Measurements from ENCODE around the gene TBL1X. TPM values are rescaled to one million over a fixed set of nuclear protein-coding genes. Genes with fewer than 3 reads are reported as not detected.
A peak's percentile ranks its signal among the peaks of the same experiment; 100 is the strongest.
"Not testable (repeated sequence)": the region's sequence is repeated elsewhere in the genome, so short reads cannot be mapped to it uniquely, and the experiment has no call there.

The TBL1X gene
- total RNA-seq, 4 donors from 2014 or later, result 32.9 to 42.9 (median 33.4) TPM

DNA sequence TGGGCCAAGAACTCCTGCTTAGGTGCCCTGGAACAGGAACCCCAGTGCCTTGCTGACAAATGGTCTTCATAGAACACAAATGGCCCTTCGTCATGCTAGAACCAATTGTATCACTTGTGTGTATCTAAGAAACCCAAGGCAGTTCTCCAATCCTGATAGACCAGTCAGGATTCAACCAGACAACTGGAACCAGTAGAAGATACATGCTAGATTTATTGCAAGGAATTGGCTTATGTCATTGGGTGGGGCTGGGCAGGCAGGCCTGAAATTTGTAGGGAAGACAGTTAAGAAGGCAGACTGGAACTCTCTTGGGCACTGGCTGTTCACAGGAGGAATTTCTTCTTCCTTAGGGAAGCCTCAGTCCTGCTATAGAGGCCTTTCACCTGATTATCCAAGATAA, 17.0 kb upstream of the TBL1X start:
- Histone ChIP-seq H3K4me1 (no peaks in the 10 kb centered on the region), H3K9me3 (no peaks in the 10 kb centered on the region), H3K27ac (peak overlapping the region in 1 of 3 donors; percentile 26), H3K36me3 (no peaks in the 10 kb centered on the region), H3K4me3 (replicated peaks in 1 of 3) (no peak overlapping the region), H3K27me3 (no peaks in the 10 kb centered on the region)
- TF ChIP-seq, protein P1, sequence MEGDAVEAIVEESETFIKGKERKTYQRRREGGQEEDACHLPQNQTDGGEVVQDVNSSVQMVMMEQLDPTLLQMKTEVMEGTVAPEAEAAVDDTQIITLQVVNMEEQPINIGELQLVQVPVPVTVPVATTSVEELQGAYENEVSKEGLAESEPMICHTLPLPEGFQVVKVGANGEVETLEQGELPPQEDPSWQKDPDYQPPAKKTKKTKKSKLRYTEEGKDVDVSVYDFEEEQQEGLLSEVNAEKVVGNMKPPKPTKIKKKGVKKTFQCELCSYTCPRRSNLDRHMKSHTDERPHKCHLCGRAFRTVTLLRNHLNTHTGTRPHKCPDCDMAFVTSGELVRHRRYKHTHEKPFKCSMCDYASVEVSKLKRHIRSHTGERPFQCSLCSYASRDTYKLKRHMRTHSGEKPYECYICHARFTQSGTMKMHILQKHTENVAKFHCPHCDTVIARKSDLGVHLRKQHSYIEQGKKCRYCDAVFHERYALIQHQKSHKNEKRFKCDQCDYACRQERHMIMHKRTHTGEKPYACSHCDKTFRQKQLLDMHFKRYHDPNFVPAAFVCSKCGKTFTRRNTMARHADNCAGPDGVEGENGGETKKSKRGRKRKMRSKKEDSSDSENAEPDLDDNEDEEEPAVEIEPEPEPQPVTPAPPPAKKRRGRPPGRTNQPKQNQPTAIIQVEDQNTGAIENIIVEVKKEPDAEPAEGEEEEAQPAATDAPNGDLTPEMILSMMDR (IDR thresholded peaks at IDR 0.05), result no peak
- TF ChIP-seq POLR2A (IDR thresholded peaks at IDR 0.05), result no peak
- peak in 1 of 2 donors; percentile 13 for DNase-seq
- 29 to 71% methylated on average over 1 of the region's 1 CpG for WGBS, 2 donors
- intact Hi-C loops (cut with DNase I), result no loop called here

DNA sequence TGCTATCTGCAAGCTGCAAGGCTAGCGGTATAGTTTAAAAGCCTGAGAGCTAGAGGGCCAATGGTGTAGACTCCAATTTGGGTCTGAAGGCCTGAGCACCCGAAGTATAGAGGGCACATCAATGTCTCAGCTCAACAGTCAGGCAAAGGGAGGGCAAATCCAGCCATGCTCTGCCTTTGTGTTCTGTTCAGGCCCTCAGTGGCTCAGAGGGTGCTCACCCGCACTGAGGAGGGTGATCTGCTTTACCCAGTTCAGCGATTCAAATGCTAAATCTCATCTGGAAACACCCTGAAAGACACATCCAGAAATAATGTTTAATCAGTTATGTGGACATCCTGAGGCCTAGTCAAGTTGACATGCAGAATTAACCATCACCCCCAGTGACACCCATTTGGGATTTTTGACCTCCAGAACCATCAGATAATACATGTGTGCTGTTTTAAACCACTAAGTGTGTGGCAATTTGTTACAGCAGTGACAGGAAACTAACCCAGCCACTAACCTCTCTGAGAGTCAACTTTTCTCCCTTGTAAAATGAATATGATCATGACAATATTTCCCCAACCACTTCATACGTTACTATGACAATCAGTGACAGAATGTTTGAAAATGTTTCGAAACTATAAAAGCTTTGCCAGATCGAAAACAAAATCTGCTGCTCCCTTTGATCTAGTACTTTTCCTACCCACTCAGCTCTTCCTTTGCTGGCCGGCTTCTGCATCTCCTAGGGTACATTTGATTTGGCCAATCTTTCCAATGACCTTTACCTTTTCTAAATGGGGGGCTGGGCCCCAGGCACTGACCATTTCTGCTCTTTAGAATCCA, 8.4 kb upstream of the TBL1X start:
- TF ChIP-seq, protein P1 (IDR thresholded peaks at IDR 0.05), result no peak
- no peak for TF ChIP-seq POLR2A (IDR thresholded peaks at IDR 0.05)
- no peaks in the 10 kb centered on the region for H3K27me3 ChIP-seq
- H3K4me3 ChIP-seq (replicated peaks in 1 of 3), result no peak overlapping the region
- H3K4me1 ChIP-seq, result no peaks in the 10 kb centered on the region
- no peak for DNase-seq
- intact Hi-C loops (cut with DNase I), result no loop called here
- whole genome bisulfite sequencing, 2 donors, result 77 to 86% methylated on average over 8 of the region's 8 CpGs
- no peaks in the 10 kb centered on the region for H3K9me3 ChIP-seq
- no peak overlapping the region for H3K27ac ChIP-seq
- H3K36me3 ChIP-seq, result no peaks in the 10 kb centered on the region

DNA sequence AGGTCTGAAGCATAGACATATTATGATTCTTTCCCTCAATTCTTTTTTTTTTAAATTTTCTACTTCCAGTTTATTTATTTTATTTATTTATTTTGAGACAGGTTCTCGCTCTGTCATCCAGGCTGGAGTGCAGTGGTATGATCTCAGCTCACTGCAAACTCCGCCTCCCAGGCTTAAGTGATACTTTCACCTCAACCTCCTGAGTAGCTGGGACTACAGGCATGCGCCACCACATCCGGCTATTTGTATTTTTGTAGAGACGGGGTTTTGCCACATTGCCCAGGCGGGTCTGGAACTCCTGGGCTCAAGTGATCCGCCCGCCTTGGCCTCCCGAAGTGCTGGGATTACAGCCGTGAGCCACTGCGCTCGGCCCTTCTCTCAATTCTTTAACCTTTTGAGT, 6.8 kb upstream of the TBL1X start:
- H3K27ac ChIP-seq; H3K27me3 ChIP-seq; H3K36me3 ChIP-seq; H3K4me3 ChIP-seq (replicated peaks in 1 of 3); DNase-seq; H3K4me1 ChIP-seq; H3K9me3 ChIP-seq; intact Hi-C loops (cut with DNase I): not testable (repeated sequence)
- WGBS, 2 donors, result 94 to 97% methylated on average over 12 of the region's 12 CpGs

DNA sequence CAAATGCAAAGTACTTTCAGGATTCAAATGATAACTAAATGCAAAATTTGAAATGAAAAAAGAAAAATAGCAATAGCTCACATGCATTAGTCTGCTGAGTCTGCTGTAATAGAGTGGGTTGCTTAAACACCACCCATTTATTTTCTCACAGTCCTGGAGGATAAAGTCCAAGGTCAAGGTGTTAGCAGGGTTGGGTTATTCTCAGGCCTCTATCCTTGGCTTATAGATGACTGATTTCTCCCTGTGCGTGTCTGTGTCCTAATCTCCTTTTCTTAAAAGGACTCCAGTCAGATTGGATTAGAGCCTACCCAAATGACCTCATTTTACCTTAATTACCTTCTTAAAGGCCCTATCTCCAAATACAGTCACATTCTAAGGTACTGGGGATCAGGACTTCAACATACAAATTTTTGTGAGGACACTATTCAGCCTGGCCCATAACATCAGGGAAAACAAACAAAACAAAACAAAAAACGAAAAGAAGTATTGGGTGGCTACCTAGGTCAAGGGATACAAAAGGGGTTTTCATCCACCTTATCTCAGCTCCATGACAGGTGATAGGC, 6.3 kb upstream of the TBL1X start:
- Histone ChIP-seq H3K9me3 (no peaks in the 10 kb centered on the region), H3K4me3 (replicated peaks in 1 of 3) (no peak overlapping the region), H3K4me1 (peaks cover 6 to 7% of the 10 kb centered on the region in 2 donors), H3K27ac (no peak overlapping the region), H3K27me3 (no peaks in the 10 kb centered on the region), H3K36me3 (no peaks in the 10 kb centered on the region)
- intact Hi-C loops (cut with DNase I), result no loop called here
- no peak for TF ChIP-seq POLR2A (IDR thresholded peaks at IDR 0.05)
- TF ChIP-seq, protein P1 (IDR thresholded peaks at IDR 0.05), result no peak
- DNase-seq, result no peak
- 57 to 66% methylated on average over 2 of the region's 2 CpGs for WGBS, 2 donors

DNA sequence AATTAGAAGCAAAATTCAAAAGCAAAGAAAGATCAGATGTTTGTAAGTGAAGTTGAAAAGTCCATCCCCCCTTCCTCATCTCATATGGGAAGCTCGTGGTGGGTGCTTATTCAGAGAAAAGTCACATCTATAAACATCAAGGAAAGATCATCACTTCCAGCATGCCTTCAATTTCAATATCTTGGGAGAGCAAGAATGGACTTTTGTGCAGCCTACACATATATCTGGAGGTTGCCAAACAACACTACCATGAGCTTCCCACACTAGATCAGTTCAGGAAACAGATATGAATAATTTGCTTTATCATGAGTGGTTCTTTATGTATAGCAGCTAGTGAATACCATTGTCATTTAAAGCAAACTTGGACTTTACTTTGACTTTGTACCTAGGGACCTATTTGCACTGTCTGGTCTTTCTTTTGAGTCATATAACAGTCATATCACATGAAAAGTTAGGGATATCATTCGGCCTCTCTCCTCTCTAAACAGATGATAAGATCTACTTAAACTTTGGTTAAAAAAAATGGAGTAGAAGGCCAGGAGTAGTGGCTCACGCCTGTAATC, 5.6 kb upstream of the TBL1X start:
- TF ChIP-seq, protein P1 (IDR thresholded peaks at IDR 0.05), result no peak
- no peak for TF ChIP-seq POLR2A (IDR thresholded peaks at IDR 0.05)
- H3K27me3 ChIP-seq, result no peaks in the 10 kb centered on the region
- H3K27ac ChIP-seq, result no peak overlapping the region
- no peaks in the 10 kb centered on the region for H3K9me3 ChIP-seq
- intact Hi-C loops (cut with DNase I), result no loop called here
- H3K4me1 ChIP-seq, result peaks cover 8 to 10% of the 10 kb centered on the region in 2 donors
- H3K4me3 ChIP-seq (replicated peaks in 1 of 3), result no peak overlapping the region
- 93 to 96% methylated on average over 3 of the region's 3 CpGs for WGBS, 2 donors
- H3K36me3 ChIP-seq, result no peaks in the 10 kb centered on the region
- no peak for DNase-seq
